Brain microvascular endothelial cell (primary cell): ENCODE measurements around the gene SIGLEC9.
A peak's percentile ranks its signal among the peaks of the same experiment; 100 is the strongest.

Experiments used
- DNase-seq: peaks from one replicate; pipeline ENCODE4 v3.0.0-alpha.2; 2020
- H3K27ac ChIP-seq: fragments of 250-450 bp; sonication (Bioruptor Pico); 2 replicates; pipeline ENCODE4 v1.5.1; 2020; ENCODE audit warnings: mild to moderate bottlenecking, moderate library complexity
- H3K27me3 ChIP-seq: fragments of 250-450 bp; sonication (Bioruptor Pico); replicated peaks from 2 replicates; pipeline ENCODE4 v1.5.1; 2020; ENCODE audit warnings: mild to moderate bottlenecking
- H3K36me3 ChIP-seq: fragments of 250-450 bp; sonication (Bioruptor Pico); replicated peaks from 2 replicates; pipeline ENCODE4 v1.5.1; 2020; ENCODE audit warnings: mild to moderate bottlenecking
- H3K4me3 ChIP-seq: 2 replicates; pipeline ENCODE4 v1.5.1; 2011; ENCODE audit warnings: low read depth, mild to moderate bottlenecking, control low read depth, low read length, moderate library complexity
- in situ Hi-C: cut with HindIII; loops from 2 replicates; pipeline ENCODE4 v1.10.0; 2017; ENCODE audit warnings: low sequenced_read_pairs, low pct_ligation_motif_present
- TF ChIP-seq, protein P1 (sequence below): IDR thresholded peaks from 2 replicates; pipeline ENCODE4 v1.5.1; 2011; ENCODE audit warnings: low read depth, mild to moderate bottlenecking, moderate library complexity, low read length, control low read depth, inconsistent platforms; ENCODE audit errors: missing control alignments

The SIGLEC9 gene

DNA sequence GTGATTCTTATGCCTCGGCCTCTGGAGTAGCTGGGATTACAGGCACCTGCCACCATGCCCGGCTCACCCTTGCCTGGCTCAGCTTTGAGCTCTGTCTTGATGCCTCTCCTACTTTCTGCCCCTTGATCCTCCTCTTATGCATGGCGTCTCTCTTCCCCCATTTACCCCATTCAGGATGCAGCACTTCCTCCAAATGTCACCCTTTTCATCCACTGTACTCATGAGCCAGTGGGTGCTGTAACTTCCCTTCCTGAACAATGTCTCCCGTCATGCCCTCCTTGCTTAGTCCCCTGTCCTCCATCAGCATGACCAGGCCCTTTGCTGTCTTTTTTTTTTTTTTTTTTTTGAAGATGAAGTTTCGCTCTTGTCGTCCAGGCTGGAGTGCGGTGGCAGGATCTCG is 3.4 kb upstream of the SIGLEC9 start:
- TF ChIP-seq, protein P1, sequence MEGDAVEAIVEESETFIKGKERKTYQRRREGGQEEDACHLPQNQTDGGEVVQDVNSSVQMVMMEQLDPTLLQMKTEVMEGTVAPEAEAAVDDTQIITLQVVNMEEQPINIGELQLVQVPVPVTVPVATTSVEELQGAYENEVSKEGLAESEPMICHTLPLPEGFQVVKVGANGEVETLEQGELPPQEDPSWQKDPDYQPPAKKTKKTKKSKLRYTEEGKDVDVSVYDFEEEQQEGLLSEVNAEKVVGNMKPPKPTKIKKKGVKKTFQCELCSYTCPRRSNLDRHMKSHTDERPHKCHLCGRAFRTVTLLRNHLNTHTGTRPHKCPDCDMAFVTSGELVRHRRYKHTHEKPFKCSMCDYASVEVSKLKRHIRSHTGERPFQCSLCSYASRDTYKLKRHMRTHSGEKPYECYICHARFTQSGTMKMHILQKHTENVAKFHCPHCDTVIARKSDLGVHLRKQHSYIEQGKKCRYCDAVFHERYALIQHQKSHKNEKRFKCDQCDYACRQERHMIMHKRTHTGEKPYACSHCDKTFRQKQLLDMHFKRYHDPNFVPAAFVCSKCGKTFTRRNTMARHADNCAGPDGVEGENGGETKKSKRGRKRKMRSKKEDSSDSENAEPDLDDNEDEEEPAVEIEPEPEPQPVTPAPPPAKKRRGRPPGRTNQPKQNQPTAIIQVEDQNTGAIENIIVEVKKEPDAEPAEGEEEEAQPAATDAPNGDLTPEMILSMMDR, result no peak
- in situ Hi-C loops, result no loop called here
- Histone ChIP-seq H3K36me3 (no peaks in the 10 kb centered on the region), H3K27me3 (no peaks in the 10 kb centered on the region), H3K4me3 (no peak overlapping the region), H3K27ac (no peak overlapping the region)
- no peak for DNase-seq

DNA sequence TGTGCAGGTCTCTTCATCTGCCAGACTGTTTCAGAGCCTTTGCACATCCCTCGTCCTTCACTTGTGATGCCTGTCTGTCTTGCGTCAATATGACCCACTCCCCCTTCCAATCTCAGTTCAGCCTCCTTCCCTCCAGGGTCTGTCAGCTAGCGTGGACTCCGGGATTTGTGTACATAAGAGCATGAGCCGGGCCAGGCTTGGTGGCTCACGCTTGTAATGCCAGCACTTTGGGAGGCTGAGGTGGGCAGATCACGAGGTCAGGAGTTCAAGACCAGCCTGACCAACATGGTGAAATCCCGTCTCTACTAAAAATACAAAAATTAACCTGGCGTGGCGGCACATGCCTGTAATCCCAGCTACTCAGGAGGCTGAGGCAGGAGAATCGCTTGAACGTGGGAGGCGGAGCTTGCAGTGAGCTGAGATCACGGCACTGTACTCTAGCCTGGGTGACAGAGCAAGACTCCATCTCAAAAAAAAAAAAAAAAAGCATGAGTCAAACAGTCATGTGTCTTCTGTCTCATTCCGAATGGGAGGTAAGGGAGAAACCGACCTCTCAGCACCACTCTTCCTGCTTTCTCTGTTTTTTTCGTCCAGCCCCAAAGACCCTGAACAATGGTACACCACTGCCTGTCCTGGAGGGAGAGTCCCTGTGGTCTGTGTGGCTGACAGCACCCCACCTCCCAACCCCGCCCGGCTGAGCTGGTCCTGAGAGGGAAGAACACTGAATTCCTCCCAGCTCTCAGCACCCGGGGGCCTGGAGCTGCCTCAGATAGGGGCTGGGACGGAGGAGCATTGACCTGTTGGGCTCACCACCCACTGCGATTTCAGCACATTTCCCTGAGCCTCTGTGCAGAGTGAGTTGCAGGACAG is 2.4 kb upstream of the SIGLEC9 start:
- Histone ChIP-seq H3K4me3 (no peak overlapping the region), H3K27me3 (no peaks in the 10 kb centered on the region), H3K27ac (peak overlapping the region; percentile 47), H3K36me3 (no peaks in the 10 kb centered on the region)
- in situ Hi-C loops, result no loop called here
- TF ChIP-seq, protein P1, result no peak
- DNase-seq, result peak; percentile 38

DNA sequence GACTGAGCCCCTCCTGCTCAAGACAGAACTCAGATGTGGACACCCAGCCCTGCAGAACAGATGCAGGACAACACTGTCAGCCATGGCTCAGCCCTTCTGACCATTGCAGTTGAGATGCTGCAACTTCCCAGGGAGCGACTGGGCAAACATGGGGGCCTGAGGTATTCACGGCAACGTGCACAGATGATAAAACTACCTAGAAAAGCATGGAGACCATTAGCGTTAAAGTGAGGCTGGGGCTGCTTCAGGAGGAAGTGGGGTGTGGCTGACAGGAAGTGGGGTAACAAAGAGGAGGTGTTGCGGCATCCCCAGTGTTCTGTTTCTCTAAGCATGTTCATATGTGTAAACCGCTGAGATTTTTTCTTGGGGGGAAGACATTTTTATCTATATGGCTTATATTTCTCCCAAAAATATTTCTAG is 1.3 kb upstream of the SIGLEC9 start:
- in situ Hi-C loops, result no loop called here
- no peak for DNase-seq
- Histone ChIP-seq H3K4me3 (no peak overlapping the region), H3K36me3 (no peaks in the 10 kb centered on the region), H3K27me3 (no peaks in the 10 kb centered on the region), H3K27ac (no peak overlapping the region)
- TF ChIP-seq, protein P1, result no peak

DNA sequence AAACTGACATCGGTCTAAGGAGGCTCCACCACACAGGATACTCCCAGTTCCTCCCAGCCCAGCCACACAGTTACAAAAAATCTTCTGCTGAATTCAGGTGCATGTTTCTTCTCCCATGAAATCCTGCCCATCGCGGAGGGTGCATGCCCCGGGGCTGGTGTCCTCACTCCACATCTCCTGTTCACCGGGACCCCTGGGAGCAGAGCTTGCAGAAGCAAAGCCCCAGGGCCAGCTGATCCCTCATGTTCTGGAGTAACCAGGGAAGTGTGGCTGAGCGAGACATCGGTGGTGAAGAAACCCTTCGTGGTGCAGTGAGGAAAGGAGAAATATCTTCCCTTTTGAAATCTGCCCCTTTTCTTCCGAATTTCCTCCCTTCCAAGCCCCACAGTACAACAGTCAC is 904 bp upstream of the SIGLEC9 start:
- H3K27ac ChIP-seq, result no peak overlapping the region
- no peak overlapping the region for H3K4me3 ChIP-seq
- in situ Hi-C loops, result no loop called here
- no peaks in the 10 kb centered on the region for H3K36me3 ChIP-seq
- DNase-seq, result no peak
- TF ChIP-seq, protein P1, result no peak
- no peaks in the 10 kb centered on the region for H3K27me3 ChIP-seq

DNA sequence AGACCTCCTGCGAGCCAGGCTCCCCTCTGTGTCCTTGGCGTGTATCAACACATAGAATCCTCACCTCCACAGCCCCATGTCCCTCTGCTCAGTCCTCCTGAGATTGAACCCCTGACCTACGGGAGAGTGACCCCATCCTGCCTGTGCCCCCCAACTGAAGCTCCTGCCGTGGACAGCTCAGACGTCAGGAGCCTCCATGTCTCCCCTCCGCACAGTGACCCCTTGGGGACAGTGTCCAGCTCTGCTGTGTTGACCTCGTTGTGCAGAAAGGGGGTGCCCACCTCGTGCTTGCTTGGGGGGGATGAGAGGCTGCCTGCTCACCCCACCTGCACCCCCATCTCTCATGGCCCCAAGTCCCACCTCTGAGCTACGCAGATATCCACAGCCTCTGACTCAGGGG is 490 bp upstream of the SIGLEC9 start:
- no peaks in the 10 kb centered on the region for H3K27me3 ChIP-seq
- no peak overlapping the region for H3K4me3 ChIP-seq
- no peaks in the 10 kb centered on the region for H3K36me3 ChIP-seq
- H3K27ac ChIP-seq, result no peak overlapping the region
- in situ Hi-C loops, result no loop called here
- TF ChIP-seq, protein P1, result no peak
- no peak for DNase-seq

DNA sequence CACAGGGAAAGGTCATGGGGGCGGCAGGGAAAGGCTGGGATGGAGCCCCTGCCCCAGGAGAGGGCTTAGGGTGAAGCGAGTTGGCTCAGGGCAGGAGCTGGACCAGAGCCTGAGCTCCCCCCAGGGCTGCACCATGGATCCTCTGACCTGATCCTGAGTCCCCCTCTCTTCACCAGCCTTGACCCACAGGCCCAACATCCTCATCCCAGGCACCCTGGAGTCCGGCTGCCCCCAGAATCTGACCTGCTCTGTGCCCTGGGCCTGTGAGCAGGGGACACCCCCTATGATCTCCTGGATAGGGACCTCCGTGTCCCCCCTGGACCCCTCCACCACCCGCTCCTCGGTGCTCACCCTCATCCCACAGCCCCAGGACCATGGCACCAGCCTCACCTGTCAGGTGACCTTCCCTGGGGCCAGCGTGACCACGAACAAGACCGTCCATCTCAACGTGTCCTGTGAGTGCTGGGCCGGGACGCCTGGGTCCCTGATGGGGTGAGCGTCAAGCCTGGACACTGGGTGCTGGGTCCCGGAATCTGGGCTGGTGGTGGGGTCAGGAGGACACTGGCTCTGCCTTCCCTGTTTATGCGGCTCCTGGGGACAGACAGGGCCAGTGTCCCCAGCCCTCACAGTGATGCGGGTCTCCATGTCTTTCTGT is 842 bp downstream of the SIGLEC9 start:
- Histone ChIP-seq H3K27me3 (no peaks in the 10 kb centered on the region), H3K27ac (no peak overlapping the region), H3K4me3 (no peak overlapping the region), H3K36me3 (no peaks in the 10 kb centered on the region)
- in situ Hi-C loops, result no loop called here
- TF ChIP-seq, protein P1, result no peak
- DNase-seq, result no peak
